HepG2 (cell line): ENCODE data around the gene B4GALT2. TPM values are rescaled to one million over a fixed set of nuclear protein-coding genes. Genes with fewer than 3 reads are reported as not detected.

ENCODE experiments used
- ATAC-seq: fragments of 200-7000 bp; cut with Tn5 transposase; 3 replicates; pipeline ENCODE4 v1.9.1; 2020; ENCODE audit warnings: mild to moderate bottlenecking, moderate library complexity
- BruUV-seq: library from RNA; stranded (reverse); fragments of 400-500 nt; replicated peaks from 2 replicates; lab custom pipeline; 2021; lab: Mats Ljungman, UMichigan
- CTCF ChIA-PET: fragments of 300-600 bp; formaldehyde crosslinking; extraction: SDS; loops from one replicate; lab custom pipeline; 2021; ENCODE audit warnings: low total read pairs, inconsistent platforms, low intra/inter-chr PET ratio; lab: Yijun Ruan, JAX
- POLR2A ChIA-PET: fragments of 350-600 bp; sonication (Branson Sonifier 250); formaldehyde crosslinking; loops from one replicate; lab custom pipeline; 2020; ENCODE audit warnings: antibody characterized with exemption, inconsistent platforms; lab: Yijun Ruan, JAX
- DNase-seq: peaks from one replicate; pipeline ENCODE4 v3.0.0-alpha.2; 2015; ENCODE audit warnings: low spot score
- FAIRE-seq: peaks from 3 replicates; lab custom pipeline; 2011; peaks lifted over from hg19 to GRCh38; lab: Jason Lieb, UNC
- H2AFZ ChIP-seq: one replicate; pipeline ENCODE4 v1.6.1; 2011; ENCODE audit warnings: low read length, inconsistent platforms
- H3K27ac ChIP-seq: fragments of 300-600 bp; 3 replicates; pipeline ENCODE4 v1.8.0; 2011; ENCODE audit warnings: mixed run types, mild to moderate bottlenecking, mixed read lengths, low read length, inconsistent platforms; ENCODE audit not compliant: insufficient read depth; ENCODE audit errors: extremely low read length
- H3K27me3 ChIP-seq, 2 experiments: fragments of 200-600 bp in 1 of 2; 2 replicates in 1 of 2; 3 replicates in 1 of 2; pipeline versions ENCODE4 v1.6.0 to v1.8.0; 2011; ENCODE audit warnings: low read length in 2 of 2, mild to moderate bottlenecking in 2 of 2, moderate library complexity in 2 of 2, inconsistent platforms in 1 of 2; ENCODE audit not compliant: insufficient read depth in 2 of 2, control insufficient read depth in 1 of 2
- H3K36me3 ChIP-seq, 2 experiments: fragments of 200-600 bp in 1 of 2; replicated peaks in 1 of 2; 2 replicates in 1 of 2; 3 replicates in 1 of 2; pipeline versions ENCODE4 v1.5.1 to v1.8.0; 2011; ENCODE audit warnings: low read length in 2 of 2, inconsistent platforms in 1 of 2; ENCODE audit not compliant: insufficient read depth in 2 of 2, control insufficient read depth in 1 of 2
- H3K4me1 ChIP-seq: 2 replicates; pipeline ENCODE4 v1.5.1; 2012; ENCODE audit warnings: low read length, inconsistent platforms; ENCODE audit not compliant: insufficient read depth
- H3K4me2 ChIP-seq: 2 replicates; pipeline ENCODE4 v1.6.0; 2011; ENCODE audit warnings: low read depth, low read length, inconsistent platforms
- H3K4me3 ChIP-seq, 3 experiments: fragments of 200-600 bp in 1 of 3; sonication (generic), shearing (Covaris generic) in 1 of 3; replicated peaks in 1 of 3; 2 replicates each; pipeline ENCODE4 v1.5.1; 2011 to 2016; ENCODE audit warnings: low read length in 3 of 3, inconsistent platforms in 2 of 3, low read depth in 2 of 3, mild to moderate bottlenecking in 2 of 3, control low read depth in 1 of 3, mixed read lengths in 1 of 3; ENCODE audit not compliant: insufficient read depth in 1 of 3
- H3K79me2 ChIP-seq: one replicate; pipeline ENCODE4 v1.6.1; 2011; ENCODE audit warnings: low read length, inconsistent platforms; ENCODE audit not compliant: insufficient read depth
- H3K9ac ChIP-seq: 2 replicates; pipeline ENCODE4 v1.6.0; 2011; ENCODE audit warnings: mild to moderate bottlenecking, low read depth, low read length, inconsistent platforms; ENCODE audit not compliant: insufficient read depth
- H3K9me3 ChIP-seq: 2 replicates; pipeline ENCODE4 v1.5.1; 2012; ENCODE audit warnings: mild to moderate bottlenecking, low read length
- H4K20me1 ChIP-seq: 2 replicates; pipeline ENCODE4 v1.6.0; 2011; ENCODE audit warnings: inconsistent platforms, mild to moderate bottlenecking, low read length, moderate library complexity; ENCODE audit not compliant: insufficient read depth
- MIER3 ChIP-seq: IDR thresholded peaks from 2 replicates; pipeline ENCODE4 v1.6.1; 2016; ENCODE audit warnings: missing compliant biosample characterization, borderline replicate concordance
- MXD4 ChIP-seq: IDR thresholded peaks from 2 replicates; pipeline ENCODE4 v1.6.1; 2016; ENCODE audit warnings: mild to moderate bottlenecking, missing biosample characterization, missing genetic modification reagents
- XRCC5 ChIP-seq: fragments of 200-400 bp; formaldehyde crosslinking; optimal IDR thresholded peaks from 2 replicates; pipeline ENCODE3; 2017; ENCODE audit warnings: mild to moderate bottlenecking, low read length
- YEATS4 ChIP-seq: sonication (generic); formaldehyde crosslinking; IDR thresholded peaks from 2 replicates; pipeline ENCODE4 v1.4.0; 2020; ENCODE audit warnings: missing genetic modification reagents, borderline replicate concordance
- ZNF564 ChIP-seq: sonication (generic); formaldehyde crosslinking; IDR thresholded peaks from 2 replicates; pipeline ENCODE4 v1.8.1; 2023; ENCODE audit warnings: mild to moderate bottlenecking, missing genetic modification reagents
- WGBS: methylation state at CpG from one replicate; pipeline ENCODE4 v1.1.6; 2017; ENCODE audit warnings: low lambda C conversion rate; 5-methylcytosine and 5-hydroxymethylcytosine counted together
- in situ Hi-C: cut with HindIII; loops from 2 replicates; pipeline ENCODE4 v1.10.0; 2017; ENCODE audit warnings: low pct_unique_long_range_greater_than_20kb; ENCODE audit not compliant: extremely low pct_ligation_motif_present
- intact Hi-C: fragments of 100-400 bp; cut with micrococcal nuclease; formaldehyde crosslinking; loops from one replicate; pipeline ENCODE4 v1.10.0; 2022; ENCODE audit not compliant: unreplicated experiment
- polyA plus RNA-seq, 8 experiments: library from polyadenylated mRNA; depleted of rRNA in 3 of 8; stranded (reverse) in 7 of 8; unstranded in 1 of 8; fragments of >200 nt; fragmentation: Illumina TruSeq in 4 of 8; extraction: Trizol in 4 of 8; gene quantifications; 2 replicates each; pipeline versions ENCODE4 v1.2.1 to v1.2.3, GENCODE V29; 2011 to 2016; ENCODE audit warnings: low read depth in 4 of 8, missing spikeins in 1 of 8, mixed read lengths in 1 of 8; ENCODE audit not compliant: insufficient read depth in 1 of 8
- total RNA-seq, 5 experiments: library from RNA; depleted of rRNA; stranded (reverse); fragments of >200 nt; fragmentation: Illumina TruSeq; extraction: Trizol; gene quantifications; 2 replicates each; pipeline ENCODE4 v1.2.3, GENCODE V29; 2016; ENCODE audit warnings: low read depth in 1 of 5
- TF ChIP-seq, protein P1 (sequence below): sonication (generic); formaldehyde crosslinking; IDR thresholded peaks from 2 replicates; pipeline ENCODE4 v1.4.0; 2020; ENCODE audit warnings: missing genetic modification reagents, borderline replicate concordance
- TF ChIP-seq, protein P2 (sequence below): IDR thresholded peaks from 2 replicates; pipeline ENCODE4 v1.6.1; 2018; ENCODE audit warnings: missing genetic modification reagents, mild to moderate bottlenecking, missing compliant biosample characterization

Gene B4GALT2
- total and polyA plus RNA-seq, 2 of the 13 experiments (the other 11 are each of a cell fraction or from before 2014, with no cell fraction given): 41.9 to 78.0 TPM

DNA sequence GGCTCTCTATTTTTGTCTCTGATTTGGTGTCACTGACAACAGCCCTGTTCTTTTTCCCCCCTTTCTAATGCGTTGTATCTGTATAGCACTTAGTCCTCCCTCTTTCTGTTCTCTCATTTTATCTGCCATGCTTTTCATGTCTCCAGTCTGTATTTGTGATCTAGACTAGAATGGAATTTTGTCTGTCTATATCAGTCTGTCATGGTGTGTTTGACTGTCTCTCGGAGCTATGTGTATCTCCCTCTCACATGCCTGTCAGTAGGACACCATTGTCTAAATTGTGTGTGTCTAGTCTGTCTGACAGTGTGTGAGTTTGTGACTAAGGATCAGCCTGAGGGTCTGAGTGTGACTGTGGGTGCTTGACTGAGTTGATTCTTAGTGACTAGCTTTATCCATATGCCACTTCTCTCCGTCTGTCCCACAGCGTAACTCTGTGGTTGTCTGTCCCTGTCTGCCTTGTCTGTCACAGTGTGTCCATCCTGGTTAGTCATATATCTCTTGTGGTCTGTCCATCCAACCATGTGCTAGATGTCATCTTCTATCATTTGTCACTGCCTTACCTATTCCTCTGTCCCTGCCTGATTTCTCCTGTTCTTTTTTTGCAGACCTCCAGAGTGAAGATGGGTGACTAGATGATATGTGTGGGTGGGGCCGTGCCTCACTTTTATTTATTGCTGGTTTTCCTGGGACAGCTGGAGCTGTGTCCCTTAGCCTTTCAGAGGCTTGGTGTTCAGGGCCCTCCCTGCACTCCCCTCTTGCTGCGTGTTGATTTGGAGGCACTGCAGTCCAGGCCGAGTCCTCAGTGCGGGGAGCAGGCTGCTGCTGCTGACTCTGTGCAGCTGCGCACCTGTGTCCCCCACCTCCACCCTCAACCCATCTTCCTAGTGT is 1.4 kb upstream of the B4GALT2 start:
- POLR2A ChIA-PET: interaction anchor here (0.7 to 2.4 kb wide), 13 partner anchors 8 to 328 kb away, joined by 3 to 32 read pairs (median 4); partner anchors contain the start of genes DPH2, IPO13, KDM4A and SLC6A9
- intact Hi-C loops (no loop called here), in situ Hi-C loops (no loop called here)
- Histone ChIP-seq H3K27ac (peak overlapping the region; percentile 88), H3K9me3 (no peaks in the 10 kb centered on the region), H3K4me3 (peak overlapping the region in 1 of 3 experiments; percentile 87; a peak in 2 of 6 replicates), H3K36me3 (peaks cover 5 to 23% of the 10 kb centered on the region in 2 experiments), H3K79me2 (peaks cover 51% of the 10 kb centered on the region), H3K4me2 (peak overlapping the region; percentile 81), H3K27me3 (no peaks in the 10 kb centered on the region), H4K20me1 (peaks cover 4% of the 10 kb centered on the region; the same call in 1 of the 2 replicates), H3K4me1 (peaks cover 71% of the 10 kb centered on the region), H2AFZ (no peak overlapping the region), H3K9ac (no peak overlapping the region; the same call in 1 of the 2 replicates)
- WGBS: 54% methylated on average over 9 of the region's 9 CpGs
- FAIRE-seq (no peak), DNase-seq (no peak), ATAC-seq (peak; percentile 18)
- CTCF ChIA-PET: no interaction called here
- TF ChIP-seq, protein P1, sequence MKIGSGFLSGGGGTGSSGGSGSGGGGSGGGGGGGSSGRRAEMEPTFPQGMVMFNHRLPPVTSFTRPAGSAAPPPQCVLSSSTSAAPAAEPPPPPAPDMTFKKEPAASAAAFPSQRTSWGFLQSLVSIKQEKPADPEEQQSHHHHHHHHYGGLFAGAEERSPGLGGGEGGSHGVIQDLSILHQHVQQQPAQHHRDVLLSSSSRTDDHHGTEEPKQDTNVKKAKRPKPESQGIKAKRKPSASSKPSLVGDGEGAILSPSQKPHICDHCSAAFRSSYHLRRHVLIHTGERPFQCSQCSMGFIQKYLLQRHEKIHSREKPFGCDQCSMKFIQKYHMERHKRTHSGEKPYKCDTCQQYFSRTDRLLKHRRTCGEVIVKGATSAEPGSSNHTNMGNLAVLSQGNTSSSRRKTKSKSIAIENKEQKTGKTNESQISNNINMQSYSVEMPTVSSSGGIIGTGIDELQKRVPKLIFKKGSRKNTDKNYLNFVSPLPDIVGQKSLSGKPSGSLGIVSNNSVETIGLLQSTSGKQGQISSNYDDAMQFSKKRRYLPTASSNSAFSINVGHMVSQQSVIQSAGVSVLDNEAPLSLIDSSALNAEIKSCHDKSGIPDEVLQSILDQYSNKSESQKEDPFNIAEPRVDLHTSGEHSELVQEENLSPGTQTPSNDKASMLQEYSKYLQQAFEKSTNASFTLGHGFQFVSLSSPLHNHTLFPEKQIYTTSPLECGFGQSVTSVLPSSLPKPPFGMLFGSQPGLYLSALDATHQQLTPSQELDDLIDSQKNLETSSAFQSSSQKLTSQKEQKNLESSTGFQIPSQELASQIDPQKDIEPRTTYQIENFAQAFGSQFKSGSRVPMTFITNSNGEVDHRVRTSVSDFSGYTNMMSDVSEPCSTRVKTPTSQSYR (CRISPR knock-in tag): no peak
- TF ChIP-seq XRCC5 (peak; percentile 41), MIER3 (CRISPR knock-in tag) (0 out of 2 replicates have a peak, but pooled peaks have one; percentile 10), YEATS4 (no peak), ZNF564 (CRISPR knock-in tag) (peak; percentile 24; the same call in 1 of the 2 replicates), MXD4 (CRISPR knock-in tag) (0 out of 2 replicates have a peak, but pooled peaks have one; percentile 7)
- TF ChIP-seq, protein P2, sequence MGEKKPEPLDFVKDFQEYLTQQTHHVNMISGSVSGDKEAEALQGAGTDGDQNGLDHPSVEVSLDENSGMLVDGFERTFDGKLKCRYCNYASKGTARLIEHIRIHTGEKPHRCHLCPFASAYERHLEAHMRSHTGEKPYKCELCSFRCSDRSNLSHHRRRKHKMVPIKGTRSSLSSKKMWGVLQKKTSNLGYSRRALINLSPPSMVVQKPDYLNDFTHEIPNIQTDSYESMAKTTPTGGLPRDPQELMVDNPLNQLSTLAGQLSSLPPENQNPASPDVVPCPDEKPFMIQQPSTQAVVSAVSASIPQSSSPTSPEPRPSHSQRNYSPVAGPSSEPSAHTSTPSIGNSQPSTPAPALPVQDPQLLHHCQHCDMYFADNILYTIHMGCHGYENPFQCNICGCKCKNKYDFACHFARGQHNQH (CRISPR knock-in tag): 0 out of 2 replicates have a peak, but pooled peaks have one; percentile 27
- no TSS peak for BruUV-seq
